ENCODE data around the gene MRPS25. TPM values are rescaled to one million over a fixed set of nuclear protein-coding genes. Genes with fewer than 3 reads are reported as not detected.

The MRPS25 gene
- total and polyA plus RNA-seq, 4 donors = 12.6 to 55.1 (median 42.9) TPM

GRCh38 chr3:15045667-15046066 lies 19.4 kb downstream of the MRPS25 start:
- H3K4me1 ChIP-seq (ENCODE audit: control insufficient read depth in 4 of 4, insufficient read depth in 4 of 4, low read length in 3 of 4) = peaks cover 0 to 8% (median 2%) of the 10 kb centered on the region in 4 donors
- peaks cover 11 to 81% (median 70%) of the 10 kb centered on the region in 4 donors for H3K36me3 ChIP-seq (ENCODE audit: control insufficient read depth in 4 of 4, insufficient read depth in 3 of 4, low read depth in 1 of 4, low read length in 3 of 4)
- no peak overlapping the region for H3K27ac ChIP-seq (ENCODE audit: low read depth in 1 of 2, low read length in 2 of 2)
- no peak overlapping the region for H3K4me3 ChIP-seq (ENCODE audit: low read depth in 1 of 3, low read length in 3 of 3)
- no peaks in the 10 kb centered on the region for H3K9me3 ChIP-seq (ENCODE audit: control insufficient read depth in 4 of 4, low read length in 3 of 4)
- no peaks in the 10 kb centered on the region for H3K27me3 ChIP-seq (ENCODE audit: control insufficient read depth in 4 of 4, insufficient read depth in 4 of 4, low read length in 3 of 4)
- H3K9ac ChIP-seq (ENCODE audit: low read depth in 1 of 2, low read length in 2 of 2) = no peak overlapping the region
- no peak for DNase-seq (ENCODE audit: low spot score)
- WGBS = 75% methylated on average over 1 of the region's 1 CpG
- no peak for TF ChIP-seq REST (IDR thresholded peaks at IDR 0.05)
- TF ChIP-seq FOXA2 (IDR thresholded peaks at IDR 0.05) = no peak
- TF ChIP-seq FOXA1 (IDR thresholded peaks at IDR 0.05) = no peak
- no peak for TF ChIP-seq ATF3 (IDR thresholded peaks at IDR 0.05)
- no peak for TF ChIP-seq MAX (IDR thresholded peaks at IDR 0.05)
- TF ChIP-seq SP1 (IDR thresholded peaks at IDR 0.05) = no peak
- no peak for TF ChIP-seq NR2F2 (IDR thresholded peaks at IDR 0.05)

- DNase-seq (ENCODE audit: low spot score) = no peak
- Histone ChIP-seq H3K9me3 (ENCODE audit: control insufficient read depth in 4 of 4, low read length in 3 of 4) (no peaks in the 10 kb centered on the region), H3K27me3 (ENCODE audit: control insufficient read depth in 4 of 4, insufficient read depth in 4 of 4, low read length in 3 of 4) (no peaks in the 10 kb centered on the region), H3K36me3 (ENCODE audit: control insufficient read depth in 4 of 4, insufficient read depth in 3 of 4, low read depth in 1 of 4, low read length in 3 of 4) (peaks cover 11 to 77% (median 68%) of the 10 kb centered on the region in 4 donors), H3K9ac (ENCODE audit: low read depth in 1 of 2, low read length in 2 of 2) (no peak overlapping the region), H3K27ac (ENCODE audit: low read depth in 1 of 2, low read length in 2 of 2) (no peak overlapping the region), H3K4me3 (ENCODE audit: low read depth in 1 of 3, low read length in 3 of 3) (no peak overlapping the region), H3K4me1 (ENCODE audit: control insufficient read depth in 4 of 4, insufficient read depth in 4 of 4, low read length in 3 of 4) (peaks cover 0 to 3% (median under 1%) of the 10 kb centered on the region in 4 donors)
- no peak for TF ChIP-seq TAF1 (conservative IDR thresholded peaks at IDR 0.05)
- TF ChIP-seq GABPA (IDR thresholded peaks at IDR 0.05 in 1 of 2, conservative IDR thresholded peaks at IDR 0.05 in 1 of 2) = no peak
- no peak for TF ChIP-seq FOXA1 (IDR thresholded peaks at IDR 0.05)
- 86% methylated on average over 7 of the region's 7 CpGs for WGBS
Measured at GRCh38 chr3:15044326-15044725, 20.8 kb downstream of the MRPS25 start.

GRCh38 chr3:15043408-15044171 lies 21.5 kb downstream of the MRPS25 start:
- no peak overlapping the region for H3K4me3 ChIP-seq (ENCODE audit: low read depth in 1 of 3, low read length in 3 of 3)
- TF ChIP-seq NR2F2 (IDR thresholded peaks at IDR 0.05) (no peak), TAF1 (conservative IDR thresholded peaks at IDR 0.05) (no peak), ATF3 (IDR thresholded peaks at IDR 0.05) (no peak), FOXA1 (IDR thresholded peaks at IDR 0.05) (no peak), SP1 (IDR thresholded peaks at IDR 0.05) (no peak), JUND (IDR thresholded peaks at IDR 0.05) (no peak), HNF4G (IDR thresholded peaks at IDR 0.05) (no peak), RAD21 (IDR thresholded peaks at IDR 0.05) (no peak), REST (IDR thresholded peaks at IDR 0.05) (no peak), FOXA2 (IDR thresholded peaks at IDR 0.05) (no peak)
- no peak overlapping the region for H3K9ac ChIP-seq (ENCODE audit: low read depth in 1 of 2, low read length in 2 of 2)
- H3K4me1 ChIP-seq (ENCODE audit: control insufficient read depth in 4 of 4, insufficient read depth in 4 of 4, low read length in 3 of 4) = no peaks in the 10 kb centered on the region
- H3K9me3 ChIP-seq (ENCODE audit: control insufficient read depth in 4 of 4, low read length in 3 of 4) = no peaks in the 10 kb centered on the region
- DNase-seq (ENCODE audit: low spot score) = no peak
- peaks cover 11 to 80% (median 62%) of the 10 kb centered on the region in 4 donors for H3K36me3 ChIP-seq (ENCODE audit: control insufficient read depth in 4 of 4, insufficient read depth in 3 of 4, low read depth in 1 of 4, low read length in 3 of 4)
- no peak overlapping the region for H3K27ac ChIP-seq (ENCODE audit: low read depth in 1 of 2, low read length in 2 of 2)
- H3K27me3 ChIP-seq (ENCODE audit: control insufficient read depth in 4 of 4, insufficient read depth in 4 of 4, low read length in 3 of 4) = no peaks in the 10 kb centered on the region
- 88% methylated on average over 11 of the region's 11 CpGs for WGBS

Data from liver (tissue), 9 donors.